Suprapubic skin (tissue), 4 donors: ENCODE data around the gene SCARB1.

Experiments
- POLR2A ChIP-seq, 2 donors: fragments of 450-650 bp; IDR thresholded peaks; one replicate each; pipeline ENCODE4 v1.6.1; 2017; ENCODE audit warnings: antibody characterized with exemption in 2 of 2, mild to moderate bottlenecking in 2 of 2, moderate library complexity in 2 of 2
- POLR2AphosphoS5 ChIP-seq, 3 donors: sonication (generic); formaldehyde crosslinking; IDR thresholded peaks; one replicate each; pipeline ENCODE4 v1.6.1; 2017; ENCODE audit warnings: antibody characterized with exemption in 3 of 3
- TF ChIP-seq, protein P1 (sequence below), 2 donors: fragments of 200-600 bp in 1 of 2; fragments of 450-650 bp in 1 of 2; sonication (generic) in 1 of 2; IDR thresholded peaks; one replicate each; pipeline ENCODE4 v1.5.1; 2016 to 2019; ENCODE audit warnings: antibody characterized with exemption in 2 of 2, mild to moderate bottlenecking in 1 of 2, moderate library complexity in 1 of 2

DNA sequence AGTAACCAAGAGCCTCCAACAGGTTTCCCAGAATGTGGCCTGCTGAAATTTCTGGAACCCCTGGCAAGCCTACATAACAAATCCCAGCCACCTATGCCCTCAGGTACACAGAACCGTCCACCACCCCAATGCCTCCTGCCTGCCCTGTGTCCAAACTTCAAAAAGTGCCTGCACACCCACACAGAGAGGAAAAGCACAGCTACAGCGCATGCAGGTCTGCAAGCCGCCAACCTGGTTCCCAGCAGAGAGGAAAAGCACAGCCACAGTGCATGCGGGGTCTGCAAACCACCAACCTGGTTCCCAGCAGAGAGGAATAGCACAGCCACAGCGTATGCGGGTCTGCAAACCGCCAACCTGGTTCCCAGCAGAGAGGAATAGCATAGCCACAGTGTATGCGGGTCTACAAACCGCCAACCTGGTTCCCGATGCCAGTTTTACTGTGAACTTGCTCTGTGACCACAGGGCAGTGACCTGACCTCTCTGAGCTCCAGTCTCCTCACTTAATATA is 113.5 kb downstream of the SCARB1 start:
- TF ChIP-seq POLR2AphosphoS5 (IDR thresholded peaks at IDR 0.05), result no peak
- TF ChIP-seq, protein P1, sequence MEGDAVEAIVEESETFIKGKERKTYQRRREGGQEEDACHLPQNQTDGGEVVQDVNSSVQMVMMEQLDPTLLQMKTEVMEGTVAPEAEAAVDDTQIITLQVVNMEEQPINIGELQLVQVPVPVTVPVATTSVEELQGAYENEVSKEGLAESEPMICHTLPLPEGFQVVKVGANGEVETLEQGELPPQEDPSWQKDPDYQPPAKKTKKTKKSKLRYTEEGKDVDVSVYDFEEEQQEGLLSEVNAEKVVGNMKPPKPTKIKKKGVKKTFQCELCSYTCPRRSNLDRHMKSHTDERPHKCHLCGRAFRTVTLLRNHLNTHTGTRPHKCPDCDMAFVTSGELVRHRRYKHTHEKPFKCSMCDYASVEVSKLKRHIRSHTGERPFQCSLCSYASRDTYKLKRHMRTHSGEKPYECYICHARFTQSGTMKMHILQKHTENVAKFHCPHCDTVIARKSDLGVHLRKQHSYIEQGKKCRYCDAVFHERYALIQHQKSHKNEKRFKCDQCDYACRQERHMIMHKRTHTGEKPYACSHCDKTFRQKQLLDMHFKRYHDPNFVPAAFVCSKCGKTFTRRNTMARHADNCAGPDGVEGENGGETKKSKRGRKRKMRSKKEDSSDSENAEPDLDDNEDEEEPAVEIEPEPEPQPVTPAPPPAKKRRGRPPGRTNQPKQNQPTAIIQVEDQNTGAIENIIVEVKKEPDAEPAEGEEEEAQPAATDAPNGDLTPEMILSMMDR (IDR thresholded peaks at IDR 0.05), result no peak
- no peak for TF ChIP-seq POLR2A (IDR thresholded peaks at IDR 0.05)
